Tibial artery (tissue), 4 donors: ENCODE data around the gene CHD2.
"Not testable (repeated sequence)": the region's sequence is repeated elsewhere in the genome, so short reads cannot be mapped to it uniquely, and the experiment has no call there.

ENCODE experiments used
- DNase-seq, 2 donors: peaks; one replicate each; pipeline ENCODE4 v3.0.0-alpha.2; 2019
- H3K27ac ChIP-seq, 2 donors: fragments of 200-600 bp; sonication (generic) in 1 of 2; 1 replicate in 1 of 2; 2 replicates in 1 of 2; pipeline ENCODE4 v1.5.1; 2018 to 2019; ENCODE audit warnings: mild to moderate bottlenecking in 1 of 2
- H3K27me3 ChIP-seq, 2 donors: fragments of 200-600 bp; sonication (generic) in 1 of 2; one replicate each; pipeline versions ENCODE4 v1.5.1 to v1.6.0; 2016 to 2019
- H3K36me3 ChIP-seq, 3 donors: fragments of 200-600 bp; sonication (generic) in 2 of 3; one replicate each; pipeline ENCODE4 v1.5.1; 2016 to 2019; ENCODE audit warnings: mild to moderate bottlenecking in 2 of 3
- H3K4me1 ChIP-seq, 4 donors: fragments of 200-600 bp; sonication (generic) in 2 of 4; 1 replicate in 3 of 4; 2 replicates in 1 of 4; pipeline ENCODE4 v1.5.1; 2016 to 2019
- H3K4me3 ChIP-seq, 2 donors: fragments of 200-600 bp; sonication (generic) in 1 of 2; 1 replicate in 1 of 2; 2 replicates in 1 of 2; pipeline ENCODE4 v1.5.1; 2018 to 2019; ENCODE audit warnings: mild to moderate bottlenecking in 2 of 2
- H3K9me3 ChIP-seq, 3 donors: fragments of 200-600 bp; sonication (generic) in 1 of 3; one replicate each; pipeline ENCODE4 v1.5.1; 2016 to 2019
- CTCF ChIP-seq, 2 experiments: fragments of 200-600 bp in 1 of 2; fragments of 450-650 bp in 1 of 2; IDR thresholded peaks; one replicate each; pipeline ENCODE4 v1.5.1; 2017 to 2019; ENCODE audit warnings: antibody characterized with exemption in 2 of 2, mild to moderate bottlenecking in 1 of 2, moderate library complexity in 1 of 2
- intact Hi-C: fragments of 100-400 bp; cut with DNase I; formaldehyde crosslinking; loops from one replicate; pipeline ENCODE4 v1.15.0; 2023; ENCODE audit warnings: low total_unique reads

The CHD2 gene

GRCh38 chr15:93030430-93031102 lies 130.4 kb downstream of the CHD2 start:
- peaks cover 9 to 11% (median 10%) of the 10 kb centered on the region in 3 donors for H3K36me3 ChIP-seq
- DNase-seq: peak; percentile 79 to 87
- peaks cover 5 to 53% (median 48%) of the 10 kb centered on the region in 4 donors for H3K4me1 ChIP-seq
- no peaks in the 10 kb centered on the region for H3K9me3 ChIP-seq
- peak; percentile 88 for TF ChIP-seq CTCF (IDR thresholded peaks at IDR 0.05)
- H3K27me3 ChIP-seq: no peaks in the 10 kb centered on the region
- H3K27ac ChIP-seq: peak overlapping the region; percentile 88 to 93
- intact Hi-C loops: loop anchor here (5.0 to 10.0 kb wide), 2 partner anchors 1092 to 1294 kb away; no protein-coding TSS in a partner anchor
- H3K4me3 ChIP-seq: no peak overlapping the region

- no peak overlapping the region for H3K4me3 ChIP-seq
- no peaks in the 10 kb centered on the region for H3K9me3 ChIP-seq
- no peak for TF ChIP-seq CTCF (IDR thresholded peaks at IDR 0.05)
- peaks cover 5 to 48% (median 45%) of the 10 kb centered on the region in 4 donors for H3K4me1 ChIP-seq
- intact Hi-C loops: loop anchor here (5.0 to 10.0 kb wide), 2 partner anchors 1091 to 1294 kb away; no protein-coding TSS in a partner anchor
- H3K36me3 ChIP-seq: peaks cover 4 to 6% (median 5%) of the 10 kb centered on the region in 3 donors
- DNase-seq: peak; percentile 21 to 69
- peak overlapping the region; percentile 88 to 93 for H3K27ac ChIP-seq
- H3K27me3 ChIP-seq: no peaks in the 10 kb centered on the region
Measured at GRCh38 chr15:93031103-93031464, 131.0 kb downstream of the CHD2 start.

- peaks cover 5 to 41% (median 38%) of the 10 kb centered on the region in 4 donors for H3K4me1 ChIP-seq
- not testable (repeated sequence) for H3K27me3 ChIP-seq, H3K27ac ChIP-seq, H3K4me3 ChIP-seq, H3K36me3 ChIP-seq, H3K9me3 ChIP-seq
- intact Hi-C loops: loop anchor here (5.0 to 10.0 kb wide), 2 partner anchors 1091 to 1293 kb away; no protein-coding TSS in a partner anchor
- peak; percentile 19 to 67 for DNase-seq
Measured at GRCh38 chr15:93031557-93032384, 131.6 kb downstream of the CHD2 start.

GRCh38 chr15:93032515-93033206 lies 132.5 kb downstream of the CHD2 start:
- H3K4me3 ChIP-seq, H3K27me3 ChIP-seq, H3K36me3 ChIP-seq, H3K27ac ChIP-seq, H3K9me3 ChIP-seq: not testable (repeated sequence)
- DNase-seq: peak; percentile 17 to 57
- intact Hi-C loops: loop anchor here (5.0 to 10.0 kb wide), 2 partner anchors 1090 to 1292 kb away; no protein-coding TSS in a partner anchor
- peaks cover 5 to 35% (median 32%) of the 10 kb centered on the region in 4 donors for H3K4me1 ChIP-seq

GRCh38 chr15:93033434-93034045 lies 133.4 kb downstream of the CHD2 start:
- no peaks in the 10 kb centered on the region for H3K36me3 ChIP-seq
- H3K27me3 ChIP-seq: no peaks in the 10 kb centered on the region
- peaks cover 5 to 35% (median 27%) of the 10 kb centered on the region in 4 donors for H3K4me1 ChIP-seq
- intact Hi-C loops: loop anchor here (5.0 to 10.0 kb wide), 2 partner anchors 1089 to 1291 kb away; no protein-coding TSS in a partner anchor
- no peak overlapping the region for H3K27ac ChIP-seq
- H3K9me3 ChIP-seq: no peaks in the 10 kb centered on the region
- no peak overlapping the region for H3K4me3 ChIP-seq
- no peak for TF ChIP-seq CTCF (IDR thresholded peaks at IDR 0.05)
- peak; percentile 17 to 49 for DNase-seq

- H3K36me3 ChIP-seq: no peaks in the 10 kb centered on the region
- peaks cover 4 to 28% (median 21%) of the 10 kb centered on the region in 4 donors for H3K4me1 ChIP-seq
- no peak overlapping the region for H3K27ac ChIP-seq
- H3K9me3 ChIP-seq: no peaks in the 10 kb centered on the region
- H3K4me3 ChIP-seq: no peak overlapping the region
- no peak for TF ChIP-seq CTCF (IDR thresholded peaks at IDR 0.05)
- peak in 1 of 2 donors; percentile 13 for DNase-seq
- intact Hi-C loops: loop anchor here (5.0 to 10.0 kb wide), 2 partner anchors 1088 to 1290 kb away; no protein-coding TSS in a partner anchor
- H3K27me3 ChIP-seq: no peaks in the 10 kb centered on the region
Measured at GRCh38 chr15:93034512-93034911, 134.4 kb downstream of the CHD2 start.
